ENCODE measurements around the gene ARHGAP9. TPM values are rescaled to one million over a fixed set of nuclear protein-coding genes. Genes with fewer than 3 reads are reported as not detected.

The ARHGAP9 gene
- total and polyA plus RNA-seq, 12 donors, result 1.3 to 46.4 (median 16.8) TPM

DNA sequence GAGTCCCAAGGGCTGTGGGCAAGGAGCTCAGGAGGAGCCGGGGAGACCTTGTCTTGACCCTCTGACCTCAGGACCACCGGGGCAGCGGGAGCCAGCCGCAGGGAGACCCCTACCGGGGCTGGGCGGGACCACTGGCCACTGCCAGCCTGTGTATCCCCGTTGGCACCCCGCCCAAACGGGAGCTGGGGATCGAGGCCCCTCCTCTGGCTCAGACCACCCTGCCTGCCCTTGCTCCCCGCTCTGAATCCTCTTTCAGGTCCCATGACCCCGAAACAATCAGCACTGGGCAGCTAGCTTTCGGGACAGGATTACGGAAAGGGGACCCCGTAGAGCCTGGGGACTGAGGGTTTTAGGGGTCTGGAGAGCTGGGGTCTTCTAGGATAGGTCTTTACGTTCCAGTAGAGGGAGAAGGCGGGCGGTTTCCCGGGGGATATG is 18.8 kb downstream of the ARHGAP9 start:
- WGBS, 4 donors, result 1 to 3% (median 2%) methylated on average over 9 to 19 of the region's 19 CpGs
- peak overlapping the region in 2 of 4 donors; percentile 21 to 90 for H3K4me3 ChIP-seq
- H3K4me1 ChIP-seq (replicated peaks in 1 of 2), result peaks cover 16 to 29% of the 10 kb centered on the region in 2 donors
- H3K27me3 ChIP-seq, result no peaks in the 10 kb centered on the region
- H3K9me3 ChIP-seq (replicated peaks in 1 of 3), result no peaks in the 10 kb centered on the region
- TF ChIP-seq POLR2A (IDR thresholded peaks at IDR 0.05), result no peak
- TF ChIP-seq, protein P1, sequence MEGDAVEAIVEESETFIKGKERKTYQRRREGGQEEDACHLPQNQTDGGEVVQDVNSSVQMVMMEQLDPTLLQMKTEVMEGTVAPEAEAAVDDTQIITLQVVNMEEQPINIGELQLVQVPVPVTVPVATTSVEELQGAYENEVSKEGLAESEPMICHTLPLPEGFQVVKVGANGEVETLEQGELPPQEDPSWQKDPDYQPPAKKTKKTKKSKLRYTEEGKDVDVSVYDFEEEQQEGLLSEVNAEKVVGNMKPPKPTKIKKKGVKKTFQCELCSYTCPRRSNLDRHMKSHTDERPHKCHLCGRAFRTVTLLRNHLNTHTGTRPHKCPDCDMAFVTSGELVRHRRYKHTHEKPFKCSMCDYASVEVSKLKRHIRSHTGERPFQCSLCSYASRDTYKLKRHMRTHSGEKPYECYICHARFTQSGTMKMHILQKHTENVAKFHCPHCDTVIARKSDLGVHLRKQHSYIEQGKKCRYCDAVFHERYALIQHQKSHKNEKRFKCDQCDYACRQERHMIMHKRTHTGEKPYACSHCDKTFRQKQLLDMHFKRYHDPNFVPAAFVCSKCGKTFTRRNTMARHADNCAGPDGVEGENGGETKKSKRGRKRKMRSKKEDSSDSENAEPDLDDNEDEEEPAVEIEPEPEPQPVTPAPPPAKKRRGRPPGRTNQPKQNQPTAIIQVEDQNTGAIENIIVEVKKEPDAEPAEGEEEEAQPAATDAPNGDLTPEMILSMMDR (IDR thresholded peaks at IDR 0.05), result no peak
- H3K27ac ChIP-seq, result peak overlapping the region in 1 of 5 donors; percentile 84
- intact Hi-C loops (cut with DNase I), result no loop called here
- no peaks in the 10 kb centered on the region for H3K36me3 ChIP-seq (replicated peaks in 1 of 2)
- DNase-seq, result no peak

DNA sequence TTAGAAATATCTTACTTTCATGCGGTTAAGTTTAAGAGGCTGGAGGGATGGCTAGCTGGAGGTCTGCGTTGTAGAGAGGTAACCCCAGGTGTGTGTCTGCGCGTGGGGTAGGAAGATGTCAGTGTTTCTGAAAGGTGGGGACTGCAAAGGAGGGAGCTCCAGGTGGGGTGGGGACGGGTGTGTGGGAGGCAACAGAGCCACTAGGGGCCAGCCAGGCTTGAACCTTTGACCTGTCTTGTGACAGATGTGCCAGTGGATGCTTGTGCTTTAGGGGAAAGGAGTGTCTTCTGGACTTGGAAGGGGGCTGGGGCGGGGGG is 19.2 kb downstream of the ARHGAP9 start:
- no peak for DNase-seq
- Histone ChIP-seq H3K4me1 (replicated peaks in 1 of 2) (peaks cover 16 to 29% of the 10 kb centered on the region in 2 donors), H3K27ac (peak overlapping the region in 1 of 5 donors; percentile 84), H3K4me3 (peak overlapping the region in 1 of 4 donors; percentile 90), H3K27me3 (no peaks in the 10 kb centered on the region), H3K36me3 (replicated peaks in 1 of 2) (no peaks in the 10 kb centered on the region), H3K9me3 (replicated peaks in 1 of 3) (no peaks in the 10 kb centered on the region)
- intact Hi-C loops (cut with DNase I), result no loop called here
- TF ChIP-seq POLR2A (IDR thresholded peaks at IDR 0.05), result no peak
- TF ChIP-seq, protein P1 (IDR thresholded peaks at IDR 0.05), result no peak
- 3% methylated on average over 5 to 6 of the region's 6 CpGs for WGBS, 4 donors

DNA sequence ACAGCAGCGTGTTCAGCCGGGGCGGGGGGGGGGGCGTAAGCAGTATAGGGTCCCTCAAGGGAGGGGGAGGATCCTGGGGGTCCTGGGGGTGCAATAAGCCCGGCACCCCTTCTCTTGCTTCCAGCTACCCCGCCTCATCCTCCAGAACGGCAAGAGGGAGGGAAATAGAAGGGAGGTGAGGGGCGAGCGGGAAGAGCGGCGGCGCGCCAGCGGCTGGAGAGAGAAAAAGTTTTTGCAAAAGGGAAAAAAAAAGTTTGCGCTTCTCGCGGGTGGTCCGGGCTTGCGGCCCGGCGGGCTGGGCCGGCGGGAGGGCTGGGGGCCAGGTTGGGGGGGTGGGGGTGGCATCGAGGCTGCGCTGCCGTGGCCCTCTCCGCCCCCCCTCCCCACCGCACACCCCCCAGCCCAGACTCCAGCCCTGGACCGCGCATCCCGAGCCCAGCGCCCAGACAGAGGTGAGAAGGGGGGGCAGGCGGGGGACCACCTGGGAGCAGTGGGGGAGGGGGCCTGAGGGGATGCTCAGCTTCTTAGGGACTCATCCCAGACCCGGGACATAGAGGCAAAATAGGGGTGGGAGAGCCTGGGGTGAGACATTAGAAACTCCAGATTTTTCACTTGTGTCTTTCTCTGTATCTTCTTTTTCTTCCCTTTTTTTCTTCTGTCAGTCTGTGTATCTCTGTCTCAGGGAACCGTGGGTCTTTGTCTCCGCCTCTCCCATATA is 19.8 kb downstream of the ARHGAP9 start, which contains the start of gene GLI1:
Gene GLI1 (plus strand): TSS at position 36 of the 718 bp plus-strand sequence. CDS start 3,907 bp downstream, outside the sequence.
- intact Hi-C loops (cut with DNase I), result no loop called here
- no peaks in the 10 kb centered on the region for H3K27me3 ChIP-seq
- H3K4me3 ChIP-seq, result peak within 1 kb of the TSS; percentile 55 to 90 (median 68)
- peak within 1 kb of the TSS; percentile 31 to 84 (median 51) for H3K27ac ChIP-seq
- no peaks in the 10 kb centered on the region for H3K36me3 ChIP-seq (replicated peaks in 1 of 2)
- 1% methylated on average over 22 to 35 of the region's 36 CpGs for WGBS, 4 donors
- H3K9me3 ChIP-seq (replicated peaks in 1 of 3), result no peaks in the 10 kb centered on the region
- peaks cover 16 to 29% of the 10 kb centered on the region in 2 donors for H3K4me1 ChIP-seq (replicated peaks in 1 of 2)
- TF ChIP-seq, protein P1 (IDR thresholded peaks at IDR 0.05), result no peak
- TF ChIP-seq POLR2A (IDR thresholded peaks at IDR 0.05), result no peak
- DNase-seq, result peak in 1 of 7 donors; percentile 66

DNA sequence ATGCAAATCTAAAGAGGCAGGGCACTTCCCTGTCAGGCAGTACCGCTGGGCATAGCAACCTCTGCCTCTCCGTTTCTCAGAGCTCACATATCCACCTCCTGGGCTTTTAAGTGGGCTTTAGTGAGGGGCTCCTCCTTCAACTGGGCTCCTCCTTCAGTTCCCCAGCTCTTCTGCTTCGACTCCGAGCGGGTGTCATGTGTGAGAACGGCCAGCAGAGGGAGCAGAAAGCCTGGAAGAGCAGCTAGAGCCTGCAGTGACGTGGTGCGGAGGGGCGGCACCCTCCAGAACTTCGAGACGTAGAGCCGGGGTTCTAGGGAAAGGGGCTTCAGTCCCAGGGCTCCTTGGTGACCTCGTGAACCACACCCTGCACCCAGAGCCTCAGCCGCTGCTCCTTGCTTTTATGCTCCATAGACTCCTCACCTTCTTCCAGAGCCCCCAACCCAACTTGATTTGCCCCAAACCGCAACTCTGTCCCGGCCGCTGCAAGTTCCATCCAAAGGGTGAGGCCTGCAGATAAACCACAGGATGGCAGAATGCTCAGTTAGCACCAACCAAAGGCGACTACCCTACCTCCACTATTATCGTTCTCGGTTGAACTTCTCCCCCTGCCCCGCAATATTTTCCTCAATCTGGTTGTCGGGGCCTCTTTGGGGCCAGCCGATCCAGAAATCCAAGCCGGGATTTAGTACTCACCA is 20.5 kb downstream of the ARHGAP9 start:
- peak overlapping the region; percentile 55 to 90 (median 68) for H3K4me3 ChIP-seq
- 0 to 1% (median 0%) methylated on average over 11 to 24 of the region's 24 CpGs for WGBS, 4 donors
- peak; percentile 90 to 97 (median 92) for DNase-seq
- no peaks in the 10 kb centered on the region for H3K27me3 ChIP-seq
- intact Hi-C loops (cut with DNase I), result no loop called here
- TF ChIP-seq POLR2A (IDR thresholded peaks at IDR 0.05), result peak; percentile 14 to 47
- TF ChIP-seq, protein P1 (IDR thresholded peaks at IDR 0.05), result peak; percentile 89 to 98 (median 94)
- H3K9me3 ChIP-seq (replicated peaks in 1 of 3), result no peaks in the 10 kb centered on the region
- peak overlapping the region; percentile 31 to 84 (median 51) for H3K27ac ChIP-seq
- H3K4me1 ChIP-seq (replicated peaks in 1 of 2), result peaks cover 16 to 29% of the 10 kb centered on the region in 2 donors
- H3K36me3 ChIP-seq (replicated peaks in 1 of 2), result no peaks in the 10 kb centered on the region
